Measurements from ENCODE around the gene FUT6.

- TF ChIP-seq CTCF (IDR thresholded peaks at IDR 0.05; ENCODE audit: low read depth, low read length) (no peak), POLR2A (IDR thresholded peaks at IDR 0.05; ENCODE audit: extremely low read depth, insufficient read length) (no peak), MAX (IDR thresholded peaks at IDR 0.05; ENCODE audit: low read depth, low read length) (no peak)
Observed at GRCh38 chr19:5824751-5825150, 14.8 kb downstream of the FUT6 start.
